Activated CD4-positive, alpha-beta T cell treated with anti-CD3 and anti-CD28 coated beads, Interleukin-2, amount 50 U/mL, for 16 hours (primary cell): ENCODE data around the gene THSD7A.

Experiments used
- DNase-seq: peaks from one replicate; pipeline ENCODE4 v3.0.0-alpha.2; 2020

THSD7A gene

GRCh38 chr7:11623093-11623678, 208.8 kb downstream of the THSD7A start:
- no peak for DNase-seq

GRCh38 chr7:11620406-11621253, 211.4 kb downstream of the THSD7A start:
- DNase-seq, result no peak

- DNase-seq, result no peak
Measured at GRCh38 chr7:11616466-11616865, 215.5 kb downstream of the THSD7A start.

GRCh38 chr7:11615174-11615573, 216.8 kb downstream of the THSD7A start:
- DNase-seq, result no peak

GRCh38 chr7:11613292-11613930, 218.6 kb downstream of the THSD7A start:
- no peak for DNase-seq

GRCh38 chr7:11612737-11613136, 219.3 kb downstream of the THSD7A start:
- DNase-seq, result no peak

GRCh38 chr7:11609096-11609670, 222.8 kb downstream of the THSD7A start:
- DNase-seq, result no peak

GRCh38 chr7:11607686-11608085, 224.3 kb downstream of the THSD7A start:
- DNase-seq, result no peak

GRCh38 chr7:11605749-11606148, 226.2 kb downstream of the THSD7A start:
- no peak for DNase-seq

GRCh38 chr7:11604505-11604904, 227.5 kb downstream of the THSD7A start:
- DNase-seq, result no peak

- no peak for DNase-seq
Measured at GRCh38 chr7:11601761-11602160, 230.2 kb downstream of the THSD7A start.

- no peak for DNase-seq
Measured at GRCh38 chr7:11593322-11593721, 238.7 kb downstream of the THSD7A start.

GRCh38 chr7:11592699-11593098, 239.3 kb downstream of the THSD7A start:
- DNase-seq, result no peak

- no peak for DNase-seq
Measured at GRCh38 chr7:11591943-11592342, 240.1 kb downstream of the THSD7A start.

- DNase-seq, result no peak
Measured at GRCh38 chr7:11591055-11591633, 240.9 kb downstream of the THSD7A start.

GRCh38 chr7:11589251-11589650, 242.7 kb downstream of the THSD7A start:
- DNase-seq, result no peak

GRCh38 chr7:11587814-11588213, 244.2 kb downstream of the THSD7A start:
- no peak for DNase-seq

GRCh38 chr7:11587048-11587447, 244.9 kb downstream of the THSD7A start:
- DNase-seq, result no peak

GRCh38 chr7:11584406-11585031, 247.5 kb downstream of the THSD7A start:
- no peak for DNase-seq

- no peak for DNase-seq
Measured at GRCh38 chr7:11579141-11579540, 252.9 kb downstream of the THSD7A start.

- no peak for DNase-seq
Measured at GRCh38 chr7:11576310-11576709, 255.7 kb downstream of the THSD7A start.

- no peak for DNase-seq
Measured at GRCh38 chr7:11573128-11573750, 258.8 kb downstream of the THSD7A start.
